HuH-7 (cell line): ENCODE measurements around the gene MMP11.

Experiments
- DNase-seq: peaks from one replicate; pipeline ENCODE4 v3.0.0; 2011; ENCODE audit warnings: low spot score

Gene MMP11

DNA sequence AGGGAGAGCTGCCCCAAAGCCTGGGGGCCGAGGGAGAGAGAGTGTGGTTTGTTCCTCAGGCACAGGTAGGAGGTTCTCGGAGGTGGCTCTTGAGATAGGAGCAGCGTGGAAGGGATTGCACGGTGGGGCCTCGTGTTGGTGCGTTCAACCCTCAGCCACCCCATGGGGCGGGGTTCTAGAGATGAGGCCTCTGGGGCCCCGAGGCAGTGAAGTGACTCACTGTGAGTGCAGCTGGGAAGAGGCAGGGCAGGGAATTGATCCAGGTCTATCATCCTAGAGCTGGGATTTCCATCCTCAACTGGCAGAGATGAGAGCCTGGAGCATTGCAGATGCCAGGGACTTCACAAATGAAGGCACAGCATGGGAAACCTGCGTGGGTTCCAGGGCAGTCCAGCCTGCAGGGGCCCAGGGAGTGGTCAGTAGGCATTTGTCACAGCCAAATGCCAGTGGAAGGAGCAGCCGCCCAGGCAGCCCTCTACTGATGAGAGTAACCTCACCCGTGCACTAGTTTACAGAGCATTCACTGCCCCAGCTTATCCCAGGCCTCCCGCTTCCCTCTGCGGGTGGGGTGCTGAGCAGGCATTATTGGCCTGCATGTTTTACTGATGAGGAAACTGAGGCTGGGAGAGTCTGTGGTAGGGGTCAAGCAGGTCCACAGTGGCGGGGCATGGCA is 9.0 kb downstream of the MMP11 start:
- DNase-seq: no peak

DNA sequence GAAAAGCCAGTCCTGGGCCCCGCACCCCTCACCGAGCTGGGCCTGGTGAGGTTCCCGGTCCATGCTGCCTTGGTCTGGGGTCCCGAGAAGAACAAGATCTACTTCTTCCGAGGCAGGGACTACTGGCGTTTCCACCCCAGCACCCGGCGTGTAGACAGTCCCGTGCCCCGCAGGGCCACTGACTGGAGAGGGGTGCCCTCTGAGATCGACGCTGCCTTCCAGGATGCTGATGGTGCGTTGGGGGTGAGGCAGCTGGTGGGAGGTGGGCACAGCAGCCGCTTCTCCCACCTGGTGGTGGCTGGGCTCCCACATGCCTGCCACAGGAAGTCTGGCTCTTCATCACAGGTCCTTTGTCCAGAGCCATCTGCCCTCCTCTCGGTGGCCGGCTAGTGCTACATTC is 9.6 kb downstream of the MMP11 start:
- DNase-seq: no peak

DNA sequence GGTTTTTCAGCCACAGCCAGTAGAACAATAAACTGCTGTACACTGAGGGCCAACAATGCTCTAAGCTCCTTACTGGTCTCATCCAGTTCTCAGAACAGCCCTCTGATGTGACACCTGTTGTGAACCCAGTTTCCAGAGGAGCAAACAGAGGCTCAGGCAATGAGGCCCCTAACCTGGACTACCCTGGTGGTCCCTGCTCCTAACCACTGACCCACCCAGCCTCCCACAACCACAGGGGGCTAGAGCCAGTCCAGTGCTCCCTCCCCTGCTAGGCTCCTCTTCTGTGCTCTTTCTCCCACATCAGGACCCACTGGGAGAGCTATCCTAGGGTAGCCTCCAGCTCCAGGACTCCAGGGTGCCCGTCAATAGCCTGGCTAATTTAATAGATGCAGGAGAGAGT is 10.1 kb downstream of the MMP11 start:
- no peak for DNase-seq

DNA sequence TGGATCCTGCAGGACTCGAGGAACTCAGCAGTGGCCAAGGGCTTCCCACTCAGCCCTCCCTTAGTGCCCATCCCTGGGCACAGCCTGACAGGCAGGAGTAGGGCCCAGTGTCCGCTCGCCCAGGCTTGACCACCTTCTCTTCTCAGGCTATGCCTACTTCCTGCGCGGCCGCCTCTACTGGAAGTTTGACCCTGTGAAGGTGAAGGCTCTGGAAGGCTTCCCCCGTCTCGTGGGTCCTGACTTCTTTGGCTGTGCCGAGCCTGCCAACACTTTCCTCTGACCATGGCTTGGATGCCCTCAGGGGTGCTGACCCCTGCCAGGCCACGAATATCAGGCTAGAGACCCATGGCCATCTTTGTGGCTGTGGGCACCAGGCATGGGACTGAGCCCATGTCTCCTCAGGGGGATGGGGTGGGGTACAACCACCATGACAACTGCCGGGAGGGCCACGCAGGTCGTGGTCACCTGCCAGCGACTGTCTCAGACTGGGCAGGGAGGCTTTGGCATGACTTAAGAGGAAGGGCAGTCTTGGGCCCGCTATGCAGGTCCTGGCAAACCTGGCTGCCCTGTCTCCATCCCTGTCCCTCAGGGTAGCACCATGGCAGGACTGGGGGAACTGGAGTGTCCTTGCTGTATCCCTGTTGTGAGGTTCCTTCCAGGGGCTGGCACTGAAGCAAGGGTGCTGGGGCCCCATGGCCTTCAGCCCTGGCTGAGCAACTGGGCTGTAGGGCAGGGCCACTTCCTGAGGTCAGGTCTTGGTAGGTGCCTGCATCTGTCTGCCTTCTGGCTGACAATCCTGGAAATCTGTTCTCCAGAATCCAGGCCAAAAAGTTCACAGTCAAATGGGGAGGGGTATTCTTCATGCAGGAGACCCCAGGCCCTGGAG is 10.9 kb downstream of the MMP11 start:
- DNase-seq: no peak

DNA sequence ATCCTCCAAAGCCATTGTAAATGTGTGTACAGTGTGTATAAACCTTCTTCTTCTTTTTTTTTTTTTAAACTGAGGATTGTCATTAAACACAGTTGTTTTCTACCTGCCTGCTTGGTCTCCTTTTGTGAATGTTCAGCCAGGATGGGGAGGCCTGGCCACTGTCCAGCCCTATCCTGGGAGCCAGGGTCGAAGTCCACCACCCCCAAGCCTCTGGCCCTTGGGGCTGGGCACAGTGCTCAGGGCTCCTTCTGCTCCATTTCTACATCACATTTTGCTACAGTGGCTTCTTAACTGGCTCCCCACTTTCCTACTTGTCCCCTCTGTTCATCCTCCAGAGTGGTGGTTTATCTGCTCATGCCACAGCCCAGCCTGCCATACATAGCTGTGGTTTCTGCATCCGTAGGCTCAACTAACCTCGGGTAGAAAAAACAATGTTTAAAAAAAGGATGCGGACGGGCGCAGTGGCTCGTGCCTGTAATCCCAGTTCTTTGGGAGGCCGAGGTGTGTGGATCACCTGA is 11.6 kb downstream of the MMP11 start:
- no peak for DNase-seq

DNA sequence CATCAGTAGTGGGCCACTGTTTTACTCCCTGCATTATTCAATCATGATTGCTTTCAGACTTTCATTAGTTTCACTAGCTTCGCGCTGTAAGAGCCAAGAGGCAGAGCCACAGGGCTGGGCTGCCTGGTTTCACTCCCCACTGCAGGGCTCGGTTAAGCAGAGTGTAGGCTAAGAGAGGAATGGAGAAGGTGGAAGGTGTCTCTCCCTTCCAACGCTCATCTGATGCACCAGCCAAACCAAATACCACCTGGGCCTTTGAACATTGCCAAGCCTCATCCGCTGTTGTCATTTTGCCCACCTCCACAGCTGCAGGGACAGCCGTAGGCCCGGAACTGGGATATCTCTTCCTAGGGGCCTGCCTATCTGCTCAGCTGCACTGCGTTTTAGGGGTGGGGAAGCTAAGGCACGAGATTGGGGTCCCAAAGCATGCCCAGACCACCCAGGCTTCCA is 13.6 kb downstream of the MMP11 start:
- DNase-seq: no peak

DNA sequence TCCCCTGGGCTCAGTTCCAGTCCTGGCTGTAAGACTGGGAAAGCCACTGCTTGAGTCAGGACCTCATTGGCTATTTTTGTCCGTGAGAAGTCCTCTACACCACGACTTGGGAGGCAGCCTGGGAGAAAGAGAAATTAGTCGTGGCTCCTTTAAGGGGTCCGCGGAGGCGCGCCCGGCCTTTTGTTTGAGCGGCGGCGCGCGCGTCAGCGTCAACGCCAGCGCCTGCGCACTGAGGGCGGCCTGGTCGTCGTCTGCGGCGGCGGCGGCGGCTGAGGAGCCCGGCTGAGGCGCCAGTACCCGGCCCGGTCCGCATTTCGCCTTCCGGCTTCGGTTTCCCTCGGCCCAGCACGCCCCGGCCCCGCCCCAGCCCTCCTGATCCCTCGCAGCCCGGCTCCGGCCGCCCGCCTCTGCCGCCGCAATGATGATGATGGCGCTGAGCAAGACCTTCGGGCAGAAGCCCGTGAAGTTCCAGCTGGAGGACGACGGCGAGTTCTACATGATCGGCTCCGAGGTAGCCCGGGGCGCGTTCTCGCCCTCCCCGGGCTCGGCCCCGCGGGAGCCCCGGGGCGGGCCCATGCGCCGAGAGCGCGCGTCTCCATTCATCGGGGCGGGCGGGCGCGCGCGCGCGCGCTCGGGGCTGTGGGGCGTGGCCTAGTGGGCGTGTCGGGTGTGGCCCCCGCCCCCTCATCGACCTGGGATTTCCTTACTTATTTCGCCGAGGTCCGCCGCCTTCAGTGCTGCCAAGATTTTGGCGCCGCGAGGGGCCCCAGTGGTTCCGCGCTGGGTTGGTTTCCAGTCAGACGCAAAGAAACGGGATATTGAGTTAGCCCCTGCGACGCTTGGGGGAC is 14.3 kb downstream of the MMP11 start, which contains the start of gene SMARCB1:
Gene SMARCB1 (plus strand): TSS at position 215 of the 848 bp plus-strand sequence. CDS start 204 bp downstream, at position 419.
- DNase-seq: peak; percentile 97

DNA sequence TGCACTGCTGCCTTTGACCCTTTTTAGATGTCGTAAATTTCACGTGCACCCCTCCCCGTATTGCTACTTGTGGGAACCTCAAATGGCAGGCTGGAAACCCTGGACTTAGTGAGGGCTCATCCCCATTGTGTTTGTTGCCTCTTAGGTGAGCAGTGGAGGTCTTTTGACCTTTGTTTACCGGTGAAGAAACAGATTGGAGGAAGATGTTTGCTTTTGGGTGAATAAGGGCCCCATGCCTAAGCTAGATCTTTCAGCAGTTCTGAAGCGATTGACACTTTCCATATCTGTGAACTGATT is 14.9 kb downstream of the MMP11 start:
- no peak for DNase-seq

DNA sequence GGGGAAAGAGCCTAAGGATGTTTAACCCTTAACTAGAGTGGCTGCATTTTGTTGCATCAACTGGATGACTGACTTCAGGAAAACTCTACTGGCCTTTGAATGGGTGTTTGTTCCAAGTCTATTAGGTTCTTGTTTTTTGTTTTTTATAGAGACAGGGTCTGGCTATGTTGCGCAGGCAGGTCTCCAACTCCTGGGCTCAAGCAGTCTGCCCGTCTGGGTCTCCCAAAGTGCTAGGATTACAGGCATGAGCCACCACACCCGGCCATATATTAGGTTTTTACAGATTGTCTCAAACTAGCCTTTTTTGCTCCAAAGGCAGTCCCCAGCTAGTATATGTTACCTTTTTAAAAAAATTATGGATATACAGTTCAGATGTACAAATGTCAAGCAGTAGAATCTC is 15.3 kb downstream of the MMP11 start:
- no peak for DNase-seq

DNA sequence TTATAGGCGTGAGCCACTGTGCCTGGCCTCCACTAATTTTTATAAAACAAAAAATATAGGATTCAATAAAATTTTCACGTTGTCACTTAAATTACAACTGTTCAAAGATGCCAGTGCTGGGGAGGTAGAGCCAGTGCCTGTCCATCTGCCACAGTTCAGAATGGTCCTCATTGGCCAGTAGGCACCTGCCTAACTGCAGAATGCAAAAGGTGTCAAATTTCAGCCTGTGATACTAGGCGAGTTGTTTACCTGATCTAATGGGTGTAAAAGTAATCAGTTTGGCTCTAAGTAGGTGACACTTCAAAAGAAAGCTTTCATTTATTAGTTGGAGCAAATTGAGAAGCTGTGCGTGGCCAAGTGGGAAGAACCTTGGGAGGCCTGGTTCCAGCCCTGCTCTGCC is 16.5 kb downstream of the MMP11 start:
- no peak for DNase-seq

DNA sequence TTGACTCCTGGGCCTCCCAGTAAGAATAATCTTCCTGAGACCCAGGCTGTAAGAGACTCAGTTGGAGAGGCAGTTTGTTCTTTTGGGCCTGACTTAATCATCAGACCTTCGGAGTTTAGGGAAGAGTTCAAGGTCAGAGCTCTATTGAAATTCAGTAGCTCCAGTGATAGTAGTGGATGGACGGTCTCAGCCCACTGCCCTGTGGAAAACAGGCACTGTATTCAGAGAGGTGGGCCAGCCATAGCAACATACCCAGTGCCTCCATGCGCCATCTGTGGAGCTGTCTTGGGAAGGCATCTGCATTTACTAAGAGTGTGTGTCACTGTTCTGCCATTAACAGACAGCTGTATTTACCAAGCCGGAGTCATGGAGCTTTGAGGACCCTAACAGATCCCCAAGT is 17.0 kb downstream of the MMP11 start:
- DNase-seq: no peak

DNA sequence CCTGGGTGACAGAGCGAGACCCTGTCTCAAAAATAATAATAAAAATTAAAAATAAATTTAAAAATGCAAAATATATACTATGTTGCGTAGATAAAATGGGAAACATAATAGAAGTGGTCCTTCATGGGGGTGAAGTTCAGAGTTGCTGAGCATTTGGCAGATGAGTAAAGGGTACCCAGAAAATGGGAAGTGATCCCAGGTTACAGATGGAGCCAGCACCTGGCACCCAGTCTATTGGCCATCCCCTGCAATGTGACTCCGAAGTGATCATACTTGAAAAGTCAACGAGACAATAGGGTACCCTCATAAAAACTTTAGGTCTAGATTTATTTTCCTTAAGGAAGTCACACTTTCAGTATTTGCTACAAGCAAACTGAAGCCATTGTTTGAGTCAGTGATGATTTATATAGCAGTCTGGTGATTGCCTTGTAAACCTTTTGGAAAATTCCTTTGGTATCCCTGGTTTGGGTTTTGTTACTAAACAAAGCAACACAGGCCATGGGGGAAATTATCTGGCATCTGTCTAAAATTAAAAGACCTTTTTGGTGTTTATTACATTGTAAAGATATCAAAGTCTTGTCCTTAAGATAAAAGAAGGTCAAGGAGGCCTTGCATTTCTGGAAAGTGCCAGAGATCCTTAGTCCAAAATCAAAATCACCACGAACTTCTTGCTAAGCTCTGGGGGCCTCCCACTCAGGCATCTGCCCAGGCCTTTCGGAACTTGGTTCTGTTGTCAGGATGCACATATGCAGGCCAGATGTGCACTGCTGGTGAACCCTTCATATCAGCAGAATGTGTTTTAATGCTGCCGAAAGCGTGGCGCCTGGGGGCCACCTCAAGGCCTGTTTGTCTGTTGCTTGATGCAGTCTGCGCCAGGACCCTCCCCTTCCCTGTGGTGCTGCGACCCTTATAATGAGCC is 18.4 kb downstream of the MMP11 start:
- no peak for DNase-seq

DNA sequence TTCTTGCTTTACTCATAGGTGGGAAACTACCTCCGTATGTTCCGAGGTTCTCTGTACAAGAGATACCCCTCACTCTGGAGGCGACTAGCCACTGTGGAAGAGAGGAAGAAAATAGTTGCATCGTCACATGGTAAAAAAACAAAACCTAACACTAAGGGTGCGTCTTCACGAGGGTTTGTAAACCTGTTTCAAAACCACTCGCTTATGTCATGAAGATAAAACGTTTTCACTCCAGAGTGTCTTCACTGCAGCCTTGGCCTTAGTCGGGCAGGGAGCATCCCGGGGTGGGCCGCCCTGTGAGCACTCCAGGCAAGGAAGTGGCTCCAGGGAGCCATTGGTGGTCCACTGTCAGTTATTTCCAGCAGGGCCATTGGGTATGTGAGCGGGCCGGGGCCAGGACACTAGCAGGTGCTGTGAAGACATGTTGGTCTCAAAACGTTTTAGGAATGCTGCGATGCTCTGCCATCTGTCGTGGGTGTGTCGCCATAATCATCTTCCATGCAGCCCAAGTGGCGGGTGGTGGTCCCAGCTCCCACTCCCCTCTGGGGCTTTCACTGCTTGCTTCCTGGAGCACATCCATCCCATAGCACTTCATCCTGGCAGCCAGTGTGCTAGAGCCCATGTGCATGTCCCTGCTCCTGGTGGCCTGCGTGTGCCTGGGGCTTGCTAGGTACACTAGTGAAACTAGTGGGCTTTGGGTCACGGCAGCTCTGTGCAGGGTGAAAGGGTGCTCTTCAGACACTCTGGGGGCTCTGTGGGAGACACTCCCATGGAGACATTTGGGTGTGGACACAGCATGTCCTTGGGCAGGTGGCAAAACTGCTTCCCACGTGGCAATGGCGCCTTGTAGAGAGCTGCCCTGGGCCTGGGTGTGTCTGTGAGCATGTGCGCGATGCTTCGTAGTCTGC is 19.3 kb downstream of the MMP11 start:
- no peak for DNase-seq

DNA sequence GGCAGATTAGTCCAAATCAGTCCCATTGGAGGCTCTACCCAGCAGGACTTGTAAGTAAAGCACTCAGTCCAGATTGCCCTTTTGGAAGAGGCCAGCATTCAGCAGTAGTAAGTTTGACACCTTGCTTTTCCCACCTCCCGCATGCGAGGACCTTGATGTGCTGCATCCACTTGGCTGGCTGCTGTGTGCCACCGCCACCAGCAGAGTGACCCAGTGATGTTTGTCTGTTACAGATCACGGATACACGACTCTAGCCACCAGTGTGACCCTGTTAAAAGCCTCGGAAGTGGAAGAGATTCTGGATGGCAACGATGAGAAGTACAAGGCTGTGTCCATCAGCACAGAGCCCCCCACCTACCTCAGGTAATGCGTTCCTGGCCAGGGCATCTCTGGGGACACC is 20.7 kb downstream of the MMP11 start:
- no peak for DNase-seq

DNA sequence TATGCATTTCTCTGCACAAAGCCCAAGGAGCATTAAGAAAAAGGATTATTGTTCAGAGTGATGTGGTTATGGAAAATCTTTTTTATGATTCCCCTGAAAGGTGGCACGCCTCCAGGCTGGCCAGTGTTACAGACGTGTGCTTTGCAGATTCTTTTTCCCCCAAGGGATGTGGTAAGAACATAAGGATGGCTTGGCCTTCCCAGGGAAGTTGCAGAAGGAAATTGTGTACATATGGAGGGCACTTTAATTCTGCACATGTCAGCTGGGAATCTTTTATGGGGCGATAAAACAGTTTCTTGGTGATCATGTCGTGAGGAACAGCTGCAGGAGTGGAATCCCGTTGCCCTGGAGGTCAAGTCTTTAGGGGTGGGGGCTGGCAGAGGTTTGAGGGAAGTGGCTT is 23.8 kb downstream of the MMP11 start:
- DNase-seq: no peak

DNA sequence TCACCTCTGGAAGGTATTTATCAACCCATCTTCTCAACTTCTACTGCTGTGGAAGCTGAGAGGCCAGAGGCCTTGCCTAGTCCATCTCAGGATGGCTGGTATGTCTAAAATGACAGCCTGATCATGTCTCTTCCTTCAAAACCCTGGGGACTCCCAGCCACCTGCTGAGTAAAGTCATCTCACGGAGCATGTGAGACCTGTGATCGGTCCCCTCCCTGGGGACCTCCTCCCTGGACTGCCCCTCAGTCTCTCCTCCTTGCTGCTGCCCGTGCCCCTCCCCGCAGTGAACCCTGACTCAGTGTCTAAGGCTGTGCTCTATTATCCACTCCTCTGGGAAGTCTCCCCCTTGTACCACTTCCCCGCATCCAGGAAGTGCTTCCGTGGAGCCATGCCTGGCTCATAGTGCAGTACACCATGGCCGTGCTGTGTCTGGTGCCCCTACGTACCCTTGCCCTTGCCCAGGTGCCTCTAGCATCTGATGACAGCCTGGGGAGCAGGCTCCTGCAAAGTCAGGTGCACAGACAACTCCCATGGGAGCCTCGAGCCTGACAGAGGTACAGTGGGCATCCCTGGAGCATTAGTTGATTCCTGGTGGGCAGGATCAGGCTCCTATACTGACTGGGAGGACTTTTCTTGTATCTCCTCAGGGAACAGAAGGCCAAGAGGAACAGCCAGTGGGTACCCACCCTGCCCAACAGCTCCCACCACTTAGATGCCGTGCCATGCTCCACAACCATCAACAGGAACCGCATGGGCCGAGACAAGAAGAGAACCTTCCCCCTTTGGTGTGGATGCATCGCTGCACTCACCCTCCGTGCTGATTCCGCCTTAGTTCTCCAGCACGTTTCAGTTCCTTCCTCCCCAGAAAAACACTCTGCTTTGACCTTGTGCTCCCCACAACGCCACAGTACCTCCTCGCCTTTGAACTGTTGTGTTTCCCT is 27.9 kb downstream of the MMP11 start:
- no peak for DNase-seq

DNA sequence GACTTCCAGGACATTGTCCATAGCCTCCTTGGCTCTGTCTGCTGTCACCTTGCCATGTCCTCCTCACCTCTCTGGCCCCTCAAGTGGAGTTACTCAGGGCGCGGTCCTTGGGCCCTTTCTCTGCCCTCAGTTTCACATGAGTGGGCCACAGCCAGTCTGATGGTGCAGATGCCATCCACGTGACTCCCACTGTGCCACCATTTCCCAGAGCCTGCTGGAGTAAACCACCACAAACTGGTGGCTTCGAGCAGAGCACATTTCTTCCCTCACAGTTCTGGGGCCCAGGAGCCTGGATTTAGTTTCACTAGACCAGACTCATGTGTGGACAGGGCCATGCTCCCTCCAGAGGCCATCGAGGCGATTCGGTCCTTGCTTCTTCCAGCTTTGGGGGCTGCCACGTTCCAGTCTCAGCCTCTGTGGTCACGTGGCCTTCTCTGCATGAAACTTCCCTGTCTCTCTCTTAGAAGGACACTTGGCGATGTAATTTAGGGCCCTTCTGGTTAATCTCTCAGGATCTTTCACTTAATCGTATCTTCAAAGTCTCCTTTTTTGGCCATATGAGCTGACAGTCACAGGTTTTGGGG is 28.7 kb downstream of the MMP11 start:
- no peak for DNase-seq

DNA sequence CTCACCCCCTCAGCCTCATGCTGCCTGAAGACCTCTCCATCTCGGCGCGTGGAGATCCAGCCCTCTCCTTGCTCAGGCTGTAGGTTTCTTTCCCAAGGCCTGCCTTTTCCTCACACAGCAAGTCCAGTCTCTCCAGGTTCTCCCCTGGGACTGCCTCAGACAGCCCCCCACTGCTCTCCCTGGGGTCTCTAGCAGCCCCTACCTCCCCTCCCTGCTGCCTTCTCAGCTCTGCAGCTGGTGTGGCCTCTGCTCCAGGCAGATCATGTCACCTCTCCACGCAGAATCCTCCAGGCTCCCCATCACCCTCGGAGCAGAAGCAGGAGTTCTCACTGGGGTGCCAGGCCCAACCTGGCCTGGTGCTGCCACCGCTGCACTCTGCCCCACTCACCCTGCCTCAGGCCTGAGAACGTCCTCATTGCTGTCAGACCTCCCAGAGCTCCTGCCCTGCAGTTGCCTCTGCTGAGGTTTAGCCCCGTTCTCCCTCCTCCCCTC is 29.3 kb downstream of the MMP11 start:
- no peak for DNase-seq
